Measurements from ENCODE around the gene ASAP2. TPM values are rescaled to one million over a fixed set of nuclear protein-coding genes. Genes with fewer than 3 reads are reported as not detected.
A peak's percentile ranks its signal among the peaks of the same experiment; 100 is the strongest.

ASAP2 gene
- total RNA-seq, 1 experiment from 2014 or later, result 14.3 TPM

- TF ChIP-seq ZMAT4 (CRISPR knock-in tag; IDR thresholded peaks at IDR 0.05) (no peak), IRF2 (CRISPR knock-in tag; IDR thresholded peaks at IDR 0.05; ENCODE audit: borderline replicate concordance, low read depth) (no peak), ZNF416 (CRISPR knock-in tag; IDR thresholded peaks at IDR 0.05) (no peak), E2F4 (CRISPR knock-in tag; IDR thresholded peaks at IDR 0.05; ENCODE audit: borderline replicate concordance, low read depth) (no peak), CBFB (CRISPR knock-in tag; IDR thresholded peaks at IDR 0.05; ENCODE audit: low read depth) (no peak), CDX4 (CRISPR knock-in tag; IDR thresholded peaks at IDR 0.05; ENCODE audit: borderline replicate concordance) (no peak), HMGA2 (CRISPR knock-in tag; IDR thresholded peaks at IDR 0.05) (no peak)
- TF ChIP-seq, protein P1, sequence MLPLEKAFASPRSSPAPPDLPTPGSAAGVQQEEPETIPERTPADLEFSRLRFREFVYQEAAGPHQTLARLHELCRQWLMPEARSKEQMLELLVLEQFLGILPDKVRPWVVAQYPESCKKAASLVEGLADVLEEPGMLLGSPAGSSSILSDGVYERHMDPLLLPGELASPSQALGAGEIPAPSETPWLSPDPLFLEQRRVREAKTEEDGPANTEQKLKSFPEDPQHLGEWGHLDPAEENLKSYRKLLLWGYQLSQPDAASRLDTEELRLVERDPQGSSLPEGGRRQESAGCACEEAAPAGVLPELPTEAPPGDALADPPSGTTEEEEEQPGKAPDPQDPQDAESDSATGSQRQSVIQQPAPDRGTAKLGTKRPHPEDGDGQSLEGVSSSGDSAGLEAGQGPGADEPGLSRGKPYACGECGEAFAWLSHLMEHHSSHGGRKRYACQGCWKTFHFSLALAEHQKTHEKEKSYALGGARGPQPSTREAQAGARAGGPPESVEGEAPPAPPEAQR (CRISPR knock-in tag; IDR thresholded peaks at IDR 0.05), result no peak
- TF ChIP-seq, protein P2, sequence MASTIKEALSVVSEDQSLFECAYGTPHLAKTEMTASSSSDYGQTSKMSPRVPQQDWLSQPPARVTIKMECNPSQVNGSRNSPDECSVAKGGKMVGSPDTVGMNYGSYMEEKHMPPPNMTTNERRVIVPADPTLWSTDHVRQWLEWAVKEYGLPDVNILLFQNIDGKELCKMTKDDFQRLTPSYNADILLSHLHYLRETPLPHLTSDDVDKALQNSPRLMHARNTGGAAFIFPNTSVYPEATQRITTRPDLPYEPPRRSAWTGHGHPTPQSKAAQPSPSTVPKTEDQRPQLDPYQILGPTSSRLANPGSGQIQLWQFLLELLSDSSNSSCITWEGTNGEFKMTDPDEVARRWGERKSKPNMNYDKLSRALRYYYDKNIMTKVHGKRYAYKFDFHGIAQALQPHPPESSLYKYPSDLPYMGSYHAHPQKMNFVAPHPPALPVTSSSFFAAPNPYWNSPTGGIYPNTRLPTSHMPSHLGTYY (CRISPR knock-in tag; IDR thresholded peaks at IDR 0.05), result no peak
Observed at GRCh38 chr2:9330612-9331270, 124.1 kb downstream of the ASAP2 start (continued).

DNA sequence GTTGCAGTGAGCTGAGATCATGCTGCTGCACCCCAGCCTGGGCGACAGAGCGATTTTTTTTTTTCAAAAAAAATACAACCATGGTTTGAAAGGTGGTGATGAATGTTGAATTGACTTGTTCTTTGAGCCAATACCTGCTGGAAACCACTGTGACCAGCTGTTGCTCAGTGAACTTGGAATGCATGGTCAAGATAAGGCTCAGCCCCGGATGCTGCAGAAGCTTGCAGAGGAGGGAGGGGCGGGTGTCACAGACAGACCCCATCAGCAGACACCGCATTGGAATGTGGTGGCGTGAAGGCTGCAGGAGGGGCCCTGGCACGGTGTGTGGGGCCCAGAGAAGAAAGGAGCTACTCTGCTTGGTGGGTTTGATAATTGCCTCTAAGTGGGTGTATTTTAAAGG is 125.1 kb downstream of the ASAP2 start:
- ChIA-PET POLR2A (no interaction called here), CTCF (no interaction called here)
- H3K27ac Mint-ChIP-seq, result no peak overlapping the region
- DNase-seq (ENCODE audit: low spot score) (no peak), ATAC-seq (peak; percentile 28; the same call in 1 of the 2 replicates)
- no peaks in the 10 kb centered on the region for H3K9me3 Mint-ChIP-seq
- H3K4me1 Mint-ChIP-seq, result peaks cover 8% of the 10 kb centered on the region
- H3K27me3 Mint-ChIP-seq (ENCODE audit: low read depth), result no peaks in the 10 kb centered on the region
- TF ChIP-seq ZNF416 (CRISPR knock-in tag; IDR thresholded peaks at IDR 0.05) (no peak), ZNF121 (CRISPR knock-in tag; IDR thresholded peaks at IDR 0.05) (no peak), TCF7 (CRISPR knock-in tag; IDR thresholded peaks at IDR 0.05; ENCODE audit: low read depth) (no peak), ZNF138 (CRISPR knock-in tag; conservative IDR thresholded peaks at IDR 0.05) (no peak), ZNF512 (CRISPR knock-in tag; IDR thresholded peaks at IDR 0.05; ENCODE audit: borderline replicate concordance) (no peak), NFYB (CRISPR knock-in tag; conservative IDR thresholded peaks at IDR 0.05; ENCODE audit: low read depth) (no peak), SP1 (CRISPR knock-in tag; conservative IDR thresholded peaks at IDR 0.05) (no peak), MXD4 (CRISPR knock-in tag; IDR thresholded peaks at IDR 0.05; ENCODE audit: borderline replicate concordance) (no peak), KAT7 (CRISPR knock-in tag; IDR thresholded peaks at IDR 0.05; ENCODE audit: borderline replicate concordance) (no peak), USF1 (CRISPR knock-in tag; IDR thresholded peaks at IDR 0.05) (no peak), HMGA2 (CRISPR knock-in tag; IDR thresholded peaks at IDR 0.05) (no peak), ZNF532 (CRISPR knock-in tag; IDR thresholded peaks at IDR 0.05; ENCODE audit: borderline replicate concordance) (no peak), MAX (CRISPR knock-in tag; IDR thresholded peaks at IDR 0.05) (no peak), SOX15 (CRISPR knock-in tag; IDR thresholded peaks at IDR 0.05) (no peak), TP53 (CRISPR knock-in tag; IDR thresholded peaks at IDR 0.05) (no peak), ZNF423 (CRISPR knock-in tag; IDR thresholded peaks at IDR 0.05) (no peak), EMX1 (CRISPR knock-in tag; IDR thresholded peaks at IDR 0.05) (no peak), NFE2L1 (CRISPR knock-in tag; IDR thresholded peaks at IDR 0.05) (no peak)
- no peak overlapping the region for H3K4me3 Mint-ChIP-seq
- H3K36me3 Mint-ChIP-seq, result no peaks in the 10 kb centered on the region

All from WTC11 (cell line).